Activated T-cell treated with anti-CD3 and anti-CD28 coated beads, Interleukin-2, amount 50 U/mL, for 72 hours (primary cell): Measurements from ENCODE around the gene CDKL5. TPM values are rescaled to one million over a fixed set of nuclear protein-coding genes. Genes with fewer than 3 reads are reported as not detected.

Source experiments
- ATAC-seq, 2 donors: fragments of 150-1000 bp; cut with Tn5 transposase; replicated peaks in 1 of 2; 2 replicates each; pipeline ENCODE4 v1.10.0; 2021; ENCODE audit warnings: moderate library complexity in 2 of 2, mild to moderate bottlenecking in 1 of 2
- DNase-seq, 2 donors: peaks; one replicate each; pipeline ENCODE4 v3.0.0; 2021 to 2022; ENCODE audit warnings: mixed read lengths in 1 of 2
- H3K27ac Mint-ChIP-seq: one replicate; pipeline ENCODE4 v1.8.0; 2022; ENCODE audit warnings: mild to moderate bottlenecking, moderate library complexity, mixed read lengths
- H3K27me3 Mint-ChIP-seq: one replicate; pipeline ENCODE4 v1.8.0; 2022; ENCODE audit warnings: low read depth, mixed read lengths
- H3K36me3 Mint-ChIP-seq, 2 donors: one replicate each; pipeline ENCODE4 v1.8.0; 2022; ENCODE audit warnings: mixed read lengths in 2 of 2, mild to moderate bottlenecking in 1 of 2; ENCODE audit not compliant: insufficient read depth in 2 of 2
- H3K4me1 Mint-ChIP-seq: one replicate; pipeline ENCODE4 v1.8.0; 2022; ENCODE audit warnings: low read depth, mixed read lengths
- H3K4me3 Mint-ChIP-seq, 2 donors: one replicate each; pipeline ENCODE4 v1.8.0; 2022; ENCODE audit warnings: mild to moderate bottlenecking in 2 of 2, mixed read lengths in 2 of 2, moderate library complexity in 2 of 2
- H3K9me3 Mint-ChIP-seq, 2 donors: one replicate each; pipeline ENCODE4 v1.8.0; 2022; ENCODE audit warnings: mixed read lengths in 2 of 2
- total RNA-seq, 2 donors: library from RNA; stranded (reverse); gene quantifications; one replicate each; pipeline ENCODE4 v1.2.3, GENCODE V29; 2022

Gene CDKL5
- total RNA-seq, 2 donors from 2014 or later, result 2.2 to 2.6 TPM

GRCh38 chrX:18471296-18471695, 45.9 kb downstream of the CDKL5 start:
- ATAC-seq, result no peak
- Mint-ChIP-seq H3K9me3 (no peaks in the 10 kb centered on the region), H3K4me3 (no peak overlapping the region), H3K4me1 (no peaks in the 10 kb centered on the region), H3K27me3 (no peaks in the 10 kb centered on the region), H3K36me3 (no peaks in the 10 kb centered on the region), H3K27ac (no peak overlapping the region)
- no peak for DNase-seq

GRCh38 chrX:18490806-18491555, 65.6 kb downstream of the CDKL5 start:
- no peaks in the 10 kb centered on the region for H3K9me3 Mint-ChIP-seq
- H3K36me3 Mint-ChIP-seq, result no peaks in the 10 kb centered on the region
- ATAC-seq, result no peak
- no peak overlapping the region for H3K4me3 Mint-ChIP-seq
- DNase-seq, result no peak
- no peak overlapping the region for H3K27ac Mint-ChIP-seq
- H3K4me1 Mint-ChIP-seq, result no peaks in the 10 kb centered on the region
- H3K27me3 Mint-ChIP-seq, result no peaks in the 10 kb centered on the region

- Mint-ChIP-seq H3K4me1 (no peaks in the 10 kb centered on the region), H3K36me3 (no peaks in the 10 kb centered on the region), H3K27me3 (no peaks in the 10 kb centered on the region), H3K4me3 (no peak overlapping the region), H3K9me3 (no peaks in the 10 kb centered on the region), H3K27ac (no peak overlapping the region)
- ATAC-seq (no peak), DNase-seq (no peak)
Observed at GRCh38 chrX:18491587-18492340, 66.4 kb downstream of the CDKL5 start.

- Mint-ChIP-seq H3K4me1 (peaks cover 9% of the 10 kb centered on the region), H3K4me3 (no peak overlapping the region), H3K36me3 (no peaks in the 10 kb centered on the region), H3K27ac (no peak overlapping the region), H3K27me3 (no peaks in the 10 kb centered on the region), H3K9me3 (no peaks in the 10 kb centered on the region)
- DNase-seq (no peak), ATAC-seq (no peak)
Observed at GRCh38 chrX:18534949-18535348, 109.5 kb downstream of the CDKL5 start.

- peaks cover 9% of the 10 kb centered on the region for H3K4me1 Mint-ChIP-seq
- no peak overlapping the region for H3K27ac Mint-ChIP-seq
- H3K9me3 Mint-ChIP-seq, result no peaks in the 10 kb centered on the region
- DNase-seq (no peak), ATAC-seq (no peak)
- no peaks in the 10 kb centered on the region for H3K27me3 Mint-ChIP-seq
- no peak overlapping the region for H3K4me3 Mint-ChIP-seq
- H3K36me3 Mint-ChIP-seq, result no peaks in the 10 kb centered on the region
Observed at GRCh38 chrX:18537068-18537467, 111.7 kb downstream of the CDKL5 start.

GRCh38 chrX:18537524-18537923, 112.1 kb downstream of the CDKL5 start:
- no peak for ATAC-seq
- DNase-seq, result no peak

GRCh38 chrX:18542131-18542530, 116.7 kb downstream of the CDKL5 start:
- no peaks in the 10 kb centered on the region for H3K9me3 Mint-ChIP-seq
- no peak overlapping the region for H3K4me3 Mint-ChIP-seq
- peaks cover 8% of the 10 kb centered on the region for H3K4me1 Mint-ChIP-seq
- no peaks in the 10 kb centered on the region for H3K27me3 Mint-ChIP-seq
- ATAC-seq (no peak), DNase-seq (no peak)
- no peak overlapping the region for H3K27ac Mint-ChIP-seq
- H3K36me3 Mint-ChIP-seq, result no peaks in the 10 kb centered on the region

More at GRCh38 chrX:18537524-18537923, 112.1 kb downstream of the CDKL5 start:
- Mint-ChIP-seq H3K27ac (no peak overlapping the region), H3K4me1 (peaks cover 9% of the 10 kb centered on the region), H3K4me3 (no peak overlapping the region), H3K36me3 (no peaks in the 10 kb centered on the region), H3K27me3 (no peaks in the 10 kb centered on the region), H3K9me3 (no peaks in the 10 kb centered on the region)

GRCh38 chrX:18542905-18543304, 117.5 kb downstream of the CDKL5 start:
- H3K4me3 Mint-ChIP-seq, result no peak overlapping the region
- peaks cover under 1% of the 10 kb centered on the region for H3K4me1 Mint-ChIP-seq
- DNase-seq, result no peak
- H3K27me3 Mint-ChIP-seq, result no peaks in the 10 kb centered on the region
- no peak overlapping the region for H3K27ac Mint-ChIP-seq
- no peaks in the 10 kb centered on the region for H3K36me3 Mint-ChIP-seq
- H3K9me3 Mint-ChIP-seq, result no peaks in the 10 kb centered on the region
- ATAC-seq, result no peak

GRCh38 chrX:18543738-18544137, 118.3 kb downstream of the CDKL5 start:
- Mint-ChIP-seq H3K27ac (no peak overlapping the region), H3K9me3 (no peaks in the 10 kb centered on the region), H3K36me3 (no peaks in the 10 kb centered on the region), H3K27me3 (no peaks in the 10 kb centered on the region), H3K4me1 (no peaks in the 10 kb centered on the region), H3K4me3 (no peak overlapping the region)
- DNase-seq (no peak), ATAC-seq (no peak)

- H3K4me1 Mint-ChIP-seq, result no peaks in the 10 kb centered on the region
- H3K27me3 Mint-ChIP-seq, result no peaks in the 10 kb centered on the region
- DNase-seq (no peak), ATAC-seq (no peak)
- no peaks in the 10 kb centered on the region for H3K36me3 Mint-ChIP-seq
- H3K27ac Mint-ChIP-seq, result no peak overlapping the region
- no peak overlapping the region for H3K4me3 Mint-ChIP-seq
- no peaks in the 10 kb centered on the region for H3K9me3 Mint-ChIP-seq
Observed at GRCh38 chrX:18545771-18546170, 120.4 kb downstream of the CDKL5 start.

GRCh38 chrX:18548996-18549395, 123.6 kb downstream of the CDKL5 start:
- no peaks in the 10 kb centered on the region for H3K36me3 Mint-ChIP-seq
- no peak overlapping the region for H3K4me3 Mint-ChIP-seq
- ATAC-seq (no peak), DNase-seq (no peak)
- no peaks in the 10 kb centered on the region for H3K9me3 Mint-ChIP-seq
- H3K27me3 Mint-ChIP-seq, result no peaks in the 10 kb centered on the region
- no peak overlapping the region for H3K27ac Mint-ChIP-seq
- H3K4me1 Mint-ChIP-seq, result no peaks in the 10 kb centered on the region

GRCh38 chrX:18549643-18550042, 124.2 kb downstream of the CDKL5 start:
- no peaks in the 10 kb centered on the region for H3K4me1 Mint-ChIP-seq
- DNase-seq (no peak), ATAC-seq (no peak)
- H3K27me3 Mint-ChIP-seq, result no peaks in the 10 kb centered on the region
- no peak overlapping the region for H3K27ac Mint-ChIP-seq
- H3K9me3 Mint-ChIP-seq, result no peaks in the 10 kb centered on the region
- no peaks in the 10 kb centered on the region for H3K36me3 Mint-ChIP-seq
- H3K4me3 Mint-ChIP-seq, result no peak overlapping the region

- Mint-ChIP-seq H3K27me3 (no peaks in the 10 kb centered on the region), H3K9me3 (no peaks in the 10 kb centered on the region), H3K4me3 (no peak overlapping the region), H3K27ac (no peak overlapping the region), H3K4me1 (no peaks in the 10 kb centered on the region), H3K36me3 (no peaks in the 10 kb centered on the region)
- ATAC-seq (no peak), DNase-seq (no peak)
Observed at GRCh38 chrX:18557879-18558278, 132.5 kb downstream of the CDKL5 start.

- DNase-seq, result no peak
Observed at GRCh38 chrX:18558799-18559198, 133.4 kb downstream of the CDKL5 start.

More at GRCh38 chrX:18558799-18559198, 133.4 kb downstream of the CDKL5 start:
- Mint-ChIP-seq H3K4me1 (no peaks in the 10 kb centered on the region), H3K9me3 (no peaks in the 10 kb centered on the region), H3K36me3 (no peaks in the 10 kb centered on the region), H3K4me3 (no peak overlapping the region), H3K27me3 (no peaks in the 10 kb centered on the region), H3K27ac (no peak overlapping the region)
- ATAC-seq, result no peak
